Right lobe of liver (tissue), 6 donors: ENCODE results near the gene EFHD1. TPM values are rescaled to one million over a fixed set of nuclear protein-coding genes. Genes with fewer than 3 reads are reported as not detected.

Source experiments
- ATAC-seq, 4 donors: fragments of 200-7000 bp; cut with Tn5 transposase; one replicate each; pipeline ENCODE4 v1.9.1; 2020; ENCODE audit warnings: mild to moderate bottlenecking in 4 of 4, moderate library complexity in 4 of 4
- DNase-seq, 3 donors: peaks; one replicate each; pipeline ENCODE4 v3.0.0-alpha.2; 2020
- H3K27ac ChIP-seq, 3 donors: fragments of 200-600 bp; one replicate each; pipeline ENCODE4 v1.8.0; 2022
- H3K27me3 ChIP-seq, 2 donors: fragments of 200-600 bp; one replicate each; pipeline ENCODE4 v1.8.0; 2022
- H3K36me3 ChIP-seq, 4 donors: fragments of 200-600 bp; sonication (generic) in 1 of 4; one replicate each; pipeline versions ENCODE4 v1.5.1 to v1.8.0; 2017 to 2022; ENCODE audit warnings: control low read depth in 1 of 4
- H3K4me1 ChIP-seq, 4 donors: fragments of 200-600 bp; sonication (generic) in 1 of 4; one replicate each; pipeline versions ENCODE4 v1.5.1 to v1.8.0; 2017 to 2022; ENCODE audit warnings: control low read depth in 1 of 4
- H3K4me3 ChIP-seq, 3 donors: fragments of 200-600 bp; one replicate each; pipeline ENCODE4 v1.8.0; 2022
- H3K9me3 ChIP-seq, 4 donors: fragments of 200-600 bp; sonication (generic) in 1 of 4; one replicate each; pipeline versions ENCODE4 v1.5.1 to v1.8.0; 2017 to 2022; ENCODE audit warnings: control low read depth in 1 of 4
- POLR2A ChIP-seq: fragments of 450-650 bp; IDR thresholded peaks from one replicate; pipeline ENCODE4 v1.6.1; 2017; ENCODE audit warnings: antibody characterized with exemption, mild to moderate bottlenecking
- WGBS: methylation state at CpG from one replicate; pipeline ENCODE4 v1.1.6; 2018; ENCODE audit warnings: low coverage, low lambda C conversion rate; ENCODE audit not compliant: insufficient coverage; ENCODE audit errors: missing lambda C conversion rate; 5-methylcytosine and 5-hydroxymethylcytosine counted together
- intact Hi-C, 2 donors: fragments of 100-400 bp; cut with DNase I; formaldehyde crosslinking; loops; one replicate each; pipeline versions ENCODE4 v1.11.2 to v1.14.1; 2022
- total RNA-seq, 6 experiments: library from RNA; depleted of rRNA in 2 of 6; stranded (reverse); fragments of >200 nt in 2 of 6; fragmentation: NEBNext Ultra II Directional in 3 of 6; extraction: Animal tissue kit (Norgen Biotek cat#: 25700) in 3 of 6; gene quantifications; one replicate each; pipeline versions ENCODE4 v1.1.0 to v1.2.4, GENCODE V29; 2016 to 2023
- TF ChIP-seq, protein P1 (sequence below), 4 donors: fragments of 200-600 bp in 3 of 4; fragments of 450-650 bp in 1 of 4; IDR thresholded peaks; one replicate each; pipeline versions ENCODE4 v1.5.1 to v1.8.0; 2016 to 2022; ENCODE audit warnings: antibody characterized with exemption in 4 of 4, mild to moderate bottlenecking in 2 of 4
- donor health status: DM: no; HTN: yes; CAD: no.
- donor health status: DM: no; HTN: no; CAD: no.
- donor health status: DM: no; HTN: no; CAD: no.
- donor health status: DM: no; HTN: yes; CAD: no.
- donor health status: DM: no; HTN: yes; CAD: no.

Gene EFHD1
- total RNA-seq, 6 experiments from 2014 or later = 7.3 to 30.3 (median 10.7) TPM

GRCh38 chr2:232667989-232668583, 34.7 kb downstream of the EFHD1 start:
- Histone ChIP-seq H3K27me3 (no peaks in the 10 kb centered on the region), H3K4me3 (no peak overlapping the region), H3K36me3 (no peaks in the 10 kb centered on the region), H3K9me3 (no peaks in the 10 kb centered on the region), H3K4me1 (peaks cover 0 to 9% (median 3%) of the 10 kb centered on the region in 4 donors), H3K27ac (peak overlapping the region in 2 of 3 donors; percentile 42 to 45)
- intact Hi-C loops = no loop called here
- TF ChIP-seq POLR2A = no peak
- TF ChIP-seq, protein P1, sequence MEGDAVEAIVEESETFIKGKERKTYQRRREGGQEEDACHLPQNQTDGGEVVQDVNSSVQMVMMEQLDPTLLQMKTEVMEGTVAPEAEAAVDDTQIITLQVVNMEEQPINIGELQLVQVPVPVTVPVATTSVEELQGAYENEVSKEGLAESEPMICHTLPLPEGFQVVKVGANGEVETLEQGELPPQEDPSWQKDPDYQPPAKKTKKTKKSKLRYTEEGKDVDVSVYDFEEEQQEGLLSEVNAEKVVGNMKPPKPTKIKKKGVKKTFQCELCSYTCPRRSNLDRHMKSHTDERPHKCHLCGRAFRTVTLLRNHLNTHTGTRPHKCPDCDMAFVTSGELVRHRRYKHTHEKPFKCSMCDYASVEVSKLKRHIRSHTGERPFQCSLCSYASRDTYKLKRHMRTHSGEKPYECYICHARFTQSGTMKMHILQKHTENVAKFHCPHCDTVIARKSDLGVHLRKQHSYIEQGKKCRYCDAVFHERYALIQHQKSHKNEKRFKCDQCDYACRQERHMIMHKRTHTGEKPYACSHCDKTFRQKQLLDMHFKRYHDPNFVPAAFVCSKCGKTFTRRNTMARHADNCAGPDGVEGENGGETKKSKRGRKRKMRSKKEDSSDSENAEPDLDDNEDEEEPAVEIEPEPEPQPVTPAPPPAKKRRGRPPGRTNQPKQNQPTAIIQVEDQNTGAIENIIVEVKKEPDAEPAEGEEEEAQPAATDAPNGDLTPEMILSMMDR (IDR thresholded peaks at IDR 0.05) = no peak
- ATAC-seq (peak; percentile 70 to 90 (median 80)), DNase-seq (no peak)
- 53% methylated on average over 10 of the region's 10 CpGs for WGBS

DNA sequence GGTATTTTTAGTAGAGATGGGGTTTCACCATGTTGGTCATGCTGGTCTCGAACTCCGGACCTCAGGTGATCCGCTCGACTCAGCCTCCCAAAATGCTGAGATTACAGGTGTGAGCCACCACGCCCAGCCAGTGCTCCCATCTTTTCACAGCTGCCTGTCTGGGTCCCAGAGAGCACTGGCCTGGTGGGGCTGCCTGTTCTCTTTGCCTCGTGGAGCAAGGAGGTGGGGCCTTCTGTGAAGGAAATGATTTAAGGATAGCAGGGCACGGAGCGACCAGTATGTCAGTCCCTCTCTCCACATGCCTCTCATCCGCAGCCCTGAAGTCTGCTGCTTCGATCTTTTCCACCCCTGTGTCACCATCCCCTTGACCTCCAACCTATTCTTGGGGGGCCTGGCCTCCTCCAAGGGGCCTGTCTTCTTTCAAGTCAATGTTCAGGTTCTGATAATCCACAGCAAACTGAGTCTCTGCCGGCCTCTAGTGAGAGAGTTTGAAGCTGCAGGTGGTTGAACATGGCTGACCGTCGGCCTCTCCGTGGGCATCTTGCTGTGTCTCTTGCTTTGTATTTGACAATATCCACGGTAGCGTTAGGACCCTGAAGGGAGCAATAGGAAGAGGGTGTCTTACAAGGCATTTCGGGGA, 35.5 kb downstream of the EFHD1 start:
- no peaks in the 10 kb centered on the region for H3K27me3 ChIP-seq
- H3K27ac ChIP-seq = peak overlapping the region in 1 of 3 donors; percentile 42
- no peak overlapping the region for H3K4me3 ChIP-seq
- H3K4me1 ChIP-seq = peaks cover 0 to 9% (median 3%) of the 10 kb centered on the region in 4 donors
- ATAC-seq (peak; percentile 23 to 54 (median 38)), DNase-seq (no peak)
- intact Hi-C loops = no loop called here
- H3K9me3 ChIP-seq = no peaks in the 10 kb centered on the region
- no peaks in the 10 kb centered on the region for H3K36me3 ChIP-seq
- no peak for TF ChIP-seq POLR2A
- TF ChIP-seq, protein P1 (IDR thresholded peaks at IDR 0.05) = peak; percentile 12 to 48 (median 33)
- 50% methylated on average over 9 of the region's 17 CpGs for WGBS

DNA sequence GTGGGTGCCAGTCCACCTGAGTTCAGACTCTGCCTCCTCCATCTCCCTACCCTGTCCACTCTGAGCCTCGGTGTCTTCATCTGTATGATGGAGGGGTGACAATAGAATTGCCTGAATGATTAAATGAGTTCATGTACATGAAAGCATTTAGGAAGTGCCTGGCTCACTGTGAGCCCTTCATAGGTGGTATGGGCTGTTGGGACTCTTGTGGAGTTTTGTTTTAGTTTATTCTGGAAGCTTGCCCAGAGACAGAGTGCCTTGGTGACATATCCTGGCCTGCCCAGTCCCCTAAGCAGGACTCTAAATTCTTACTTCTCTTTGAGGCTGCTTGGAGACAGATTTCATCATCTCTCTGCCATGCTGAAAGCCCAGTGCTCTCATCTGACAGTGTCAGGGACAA, 39.2 kb downstream of the EFHD1 start:
- no peak overlapping the region for H3K4me3 ChIP-seq
- no CpG with 5 or more reads among the region's 1 CpG for WGBS
- H3K4me1 ChIP-seq = peaks cover 0 to 9% (median 3%) of the 10 kb centered on the region in 4 donors
- intact Hi-C loops = no loop called here
- DNase-seq (no peak), ATAC-seq (peak; percentile 47 to 59 (median 50))
- no peak overlapping the region for H3K27ac ChIP-seq
- no peaks in the 10 kb centered on the region for H3K9me3 ChIP-seq
- H3K27me3 ChIP-seq = no peaks in the 10 kb centered on the region
- H3K36me3 ChIP-seq = no peaks in the 10 kb centered on the region
- TF ChIP-seq, protein P1 (IDR thresholded peaks at IDR 0.05) = no peak
- TF ChIP-seq POLR2A = no peak

- intact Hi-C loops = no loop called here
- Histone ChIP-seq H3K36me3 (no peaks in the 10 kb centered on the region), H3K27me3 (no peaks in the 10 kb centered on the region), H3K4me1 (peaks cover 0 to 6% (median 2%) of the 10 kb centered on the region in 4 donors), H3K9me3 (no peaks in the 10 kb centered on the region), H3K4me3 (no peak overlapping the region), H3K27ac (no peak overlapping the region)
- ATAC-seq = no peak
- WGBS = 71% methylated on average over 6 of the region's 6 CpGs
- DNase-seq = no peak
- no peak for TF ChIP-seq POLR2A
- TF ChIP-seq, protein P1 (IDR thresholded peaks at IDR 0.05) = no peak
Observed at GRCh38 chr2:232674491-232674890, 41.1 kb downstream of the EFHD1 start.
